Superior temporal gyrus (tissue), 1 donor: Measurements from ENCODE around the gene LSM8.
"Not testable (repeated sequence)": the region's sequence is repeated elsewhere in the genome, so short reads cannot be mapped to it uniquely, and the experiment has no call there.

Source experiments
- DNase-seq: peaks from one replicate; pipeline ENCODE4 v3.0.0-alpha.2; 2016; ENCODE audit errors: extremely low spot score

The LSM8 gene

DNA sequence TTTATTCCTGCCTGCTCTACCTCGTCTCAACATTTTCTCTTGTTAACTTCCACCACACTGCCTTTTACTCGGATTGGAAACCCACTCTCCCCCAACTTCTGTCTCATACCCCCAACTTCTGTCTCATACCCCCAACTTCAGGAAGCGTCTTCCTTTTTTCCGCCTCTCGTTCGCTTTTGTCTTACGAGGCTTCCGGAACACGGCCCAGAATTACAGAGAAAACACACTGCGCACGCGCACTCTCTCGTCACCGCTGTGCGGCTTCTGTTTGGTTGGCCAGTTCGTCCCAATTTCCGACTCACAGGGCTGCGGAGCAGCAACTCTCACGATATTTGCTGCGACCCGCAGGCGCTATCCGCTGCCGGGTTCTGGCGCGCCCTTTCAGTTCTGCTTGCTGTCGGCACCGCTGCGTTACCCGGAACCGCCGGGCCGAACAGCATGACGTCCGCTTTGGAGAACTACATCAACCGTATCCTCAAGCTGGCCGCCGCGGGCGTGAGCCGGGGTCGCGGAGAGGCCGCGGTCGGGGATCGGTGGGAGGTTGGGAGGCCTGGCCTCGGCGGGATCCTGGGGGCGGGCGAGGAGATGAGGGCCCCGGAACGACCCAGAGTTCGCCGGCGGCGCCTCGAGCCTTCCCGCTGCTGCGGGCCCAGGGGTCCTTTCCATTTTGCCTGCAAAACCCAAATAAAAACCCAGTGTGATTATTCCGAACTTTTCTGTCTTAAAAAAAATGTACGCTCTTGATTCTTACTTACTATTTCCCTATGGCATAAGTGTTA is at the start of gene LSM8:
LSM8 (plus strand) TSS at position 379 of the 779 bp plus-strand sequence; CDS start at position 439, 60 bp downstream.
- peak; percentile 99 for DNase-seq

DNA sequence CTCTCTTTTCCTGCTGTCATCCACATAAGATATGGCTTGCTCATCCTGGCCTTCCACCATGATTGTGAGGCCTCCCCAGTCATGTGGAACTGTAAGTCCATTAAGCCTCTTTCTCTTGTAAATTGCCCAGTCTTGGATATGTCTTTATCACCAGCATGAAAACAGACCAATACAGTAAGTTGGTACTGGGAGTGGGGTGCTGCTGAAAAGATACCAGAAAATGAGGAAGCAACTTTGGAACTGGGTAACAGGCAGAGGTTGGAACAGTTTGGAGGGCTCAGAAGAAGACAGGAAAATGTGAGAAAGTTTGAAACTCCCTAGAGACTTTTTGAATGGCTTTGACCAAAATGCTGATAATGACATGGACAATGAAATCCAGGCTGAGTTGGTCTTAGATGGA is 49.5 kb upstream of the LSM8 start:
- DNase-seq, result not testable (repeated sequence)

DNA sequence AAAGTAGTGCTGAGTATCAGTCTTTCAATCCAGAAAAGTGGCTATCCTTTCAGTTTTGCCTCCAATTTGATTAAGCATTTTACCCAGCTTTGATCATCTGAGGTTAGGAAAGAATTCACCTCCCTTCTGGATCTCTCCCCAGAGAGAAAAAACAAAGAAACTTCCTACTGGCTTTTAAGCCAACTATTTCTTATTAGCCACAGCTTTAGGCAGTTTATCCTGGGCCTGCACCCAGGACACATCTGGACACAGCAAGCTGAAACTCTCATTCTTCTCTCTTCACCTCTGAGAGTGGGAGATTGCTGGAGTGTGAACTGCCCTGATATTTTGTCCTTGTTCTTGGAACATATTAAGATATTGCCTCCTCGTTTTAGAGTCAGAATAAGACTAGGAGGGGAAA is 43.5 kb upstream of the LSM8 start:
- no peak for DNase-seq

DNA sequence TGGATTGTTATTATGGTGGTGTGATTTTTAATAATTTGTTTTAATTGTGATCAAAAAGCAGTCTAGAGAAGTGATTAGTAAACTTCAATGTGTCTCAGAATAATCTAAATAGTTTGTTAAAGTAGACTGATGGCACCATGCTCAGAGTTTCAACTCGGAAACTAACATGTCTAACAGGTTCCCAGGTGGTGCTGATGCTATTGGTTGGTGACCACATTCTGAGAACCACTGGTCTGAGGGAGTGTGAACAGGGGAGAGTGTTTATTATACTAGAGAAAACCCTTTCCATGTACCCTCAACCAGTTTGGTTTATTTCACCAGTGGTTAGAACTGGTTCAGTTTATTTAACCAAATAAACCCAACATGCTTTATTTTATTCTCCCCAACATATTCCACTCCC is 42.0 kb upstream of the LSM8 start:
- DNase-seq, result no peak

DNA sequence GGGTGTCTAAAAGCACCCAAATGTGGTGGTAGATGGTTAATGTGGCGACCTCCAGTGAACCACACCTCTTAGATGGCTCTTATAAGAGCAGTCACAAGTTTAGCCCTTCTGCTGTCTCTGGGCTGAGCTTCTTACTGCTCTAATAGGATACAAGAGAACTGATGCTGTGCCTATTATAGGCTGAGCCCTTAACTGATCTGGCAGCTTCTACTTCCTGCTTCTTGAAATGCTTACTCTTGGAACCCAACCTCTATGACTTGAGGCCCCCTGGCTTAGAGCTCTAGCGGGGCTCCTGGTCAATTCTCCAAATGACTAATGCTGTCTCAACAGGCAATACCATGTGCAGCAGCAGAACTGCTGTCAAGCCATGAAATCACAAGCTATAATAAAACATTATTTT is 35.0 kb upstream of the LSM8 start:
- DNase-seq, result no peak

DNA sequence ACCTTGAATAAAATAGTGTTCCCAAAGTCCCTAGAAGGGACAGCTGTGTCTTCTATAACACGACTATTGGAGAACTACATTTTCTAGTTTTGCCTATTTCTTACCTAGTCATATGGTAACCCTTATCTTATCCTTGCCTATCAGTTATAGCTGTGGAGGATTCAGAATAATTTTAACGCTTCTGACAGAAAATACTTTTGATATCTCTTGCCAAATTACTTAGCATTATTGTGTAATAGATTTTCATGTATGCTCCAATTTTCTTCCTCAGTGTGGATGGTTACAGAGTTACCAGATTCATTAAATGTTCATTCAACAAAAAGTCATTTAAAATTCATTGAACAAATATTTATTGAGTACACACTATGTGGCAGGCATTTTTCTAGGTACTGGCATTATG is 34.6 kb upstream of the LSM8 start:
- no peak for DNase-seq

DNA sequence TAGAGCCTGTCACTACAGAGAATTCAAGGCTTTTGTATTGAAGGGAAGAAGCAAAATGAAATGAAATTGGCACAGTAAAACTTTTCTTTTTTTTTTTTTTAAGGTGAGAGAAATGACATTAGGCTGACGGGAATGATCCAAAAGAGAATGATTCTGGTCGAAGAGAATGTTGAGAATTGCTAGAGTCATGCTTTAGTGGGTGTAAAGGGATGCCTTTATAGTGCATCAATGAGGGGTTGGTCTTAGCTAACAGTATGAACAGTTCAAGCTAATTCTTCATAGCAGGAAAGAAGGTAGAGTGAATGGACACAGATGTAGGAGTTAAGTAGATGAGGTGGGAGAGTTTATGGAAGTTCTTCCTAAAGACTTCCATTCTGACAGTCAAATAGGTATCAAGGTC is 32.3 kb upstream of the LSM8 start:
- no peak for DNase-seq

DNA sequence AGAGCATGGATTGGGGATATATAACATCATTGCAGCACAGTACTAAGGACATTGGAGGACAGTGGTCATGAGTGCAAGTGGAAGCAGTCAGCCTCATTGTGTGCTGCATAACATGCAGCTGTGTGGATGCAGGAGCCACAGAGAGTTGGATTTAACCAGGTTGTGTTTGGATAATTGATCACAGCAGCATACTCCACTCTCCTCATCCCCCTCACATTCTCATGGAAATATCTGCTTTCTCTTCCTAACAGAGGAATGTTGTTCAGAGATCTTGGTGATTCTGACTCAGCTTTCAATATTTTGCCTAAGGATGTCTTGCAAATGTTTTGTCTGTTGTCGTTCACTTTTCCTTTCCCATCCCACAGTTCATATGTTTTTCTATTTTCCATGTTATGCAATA is 31.8 kb upstream of the LSM8 start:
- no peak for DNase-seq

DNA sequence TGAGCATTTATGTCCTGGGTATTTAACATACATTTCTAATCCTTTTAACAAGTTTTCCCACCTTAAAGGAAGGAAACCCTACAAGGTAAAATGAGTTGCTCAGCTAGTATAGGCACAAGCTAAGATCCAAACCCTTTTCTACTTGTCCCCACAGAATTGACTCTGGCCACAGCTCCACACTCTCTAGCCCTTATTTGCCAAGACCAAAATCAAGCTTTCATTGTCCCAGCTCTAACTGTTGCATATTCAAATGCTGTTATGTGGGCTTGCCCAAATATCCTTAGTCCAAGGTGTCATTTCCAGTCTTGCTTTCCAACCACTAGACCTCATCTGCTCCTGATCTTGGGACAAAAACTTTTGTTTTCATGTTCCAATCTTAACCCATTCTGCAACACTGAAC is 31.3 kb upstream of the LSM8 start:
- no peak for DNase-seq

DNA sequence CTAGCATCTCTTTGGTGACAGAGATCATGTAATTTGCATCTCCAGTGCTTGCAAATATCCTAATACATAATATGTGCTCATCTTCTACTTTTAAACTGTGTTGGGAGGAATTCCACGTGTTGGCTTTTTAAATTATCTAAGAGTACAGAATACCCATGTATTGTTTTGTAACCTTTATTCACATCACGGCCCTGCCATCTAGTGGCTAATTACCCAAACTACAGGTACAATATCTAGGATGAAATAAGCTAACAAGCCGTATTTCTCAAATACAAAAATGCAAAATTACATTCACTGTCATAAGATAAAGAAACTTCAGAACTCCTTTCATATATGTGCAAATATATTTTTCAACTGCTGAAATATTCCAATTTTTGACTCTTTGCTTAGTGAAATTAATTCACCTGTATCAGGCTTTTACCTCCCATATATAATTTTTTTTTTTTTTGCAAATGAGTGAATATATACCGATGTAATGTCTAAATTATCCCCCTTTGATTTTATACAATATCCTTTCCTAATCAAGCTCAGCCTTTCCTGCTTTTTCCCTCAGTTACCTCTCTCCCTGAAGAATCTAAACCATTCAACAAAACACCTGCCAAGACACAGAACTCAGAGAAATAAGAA is 30.3 kb upstream of the LSM8 start:
- peak; percentile 65 for DNase-seq

DNA sequence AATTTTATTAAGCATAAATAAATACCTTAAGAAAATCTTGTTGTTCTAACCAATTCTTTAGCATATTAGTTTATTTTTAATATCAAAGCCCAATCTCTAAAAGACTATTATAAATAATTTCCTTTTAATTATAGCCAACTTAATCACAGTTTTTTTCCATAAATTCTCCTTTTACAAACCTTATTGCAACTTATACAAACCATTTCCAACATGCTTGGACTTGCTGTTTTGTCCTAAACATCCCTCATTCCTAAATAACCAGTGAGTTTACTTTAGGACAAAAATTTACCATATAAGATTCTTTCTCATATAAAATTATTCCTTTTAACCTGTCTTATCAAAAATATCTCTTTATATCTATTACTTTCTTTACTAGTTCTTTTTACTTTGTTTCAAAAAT is 25.2 kb upstream of the LSM8 start:
- no peak for DNase-seq

DNA sequence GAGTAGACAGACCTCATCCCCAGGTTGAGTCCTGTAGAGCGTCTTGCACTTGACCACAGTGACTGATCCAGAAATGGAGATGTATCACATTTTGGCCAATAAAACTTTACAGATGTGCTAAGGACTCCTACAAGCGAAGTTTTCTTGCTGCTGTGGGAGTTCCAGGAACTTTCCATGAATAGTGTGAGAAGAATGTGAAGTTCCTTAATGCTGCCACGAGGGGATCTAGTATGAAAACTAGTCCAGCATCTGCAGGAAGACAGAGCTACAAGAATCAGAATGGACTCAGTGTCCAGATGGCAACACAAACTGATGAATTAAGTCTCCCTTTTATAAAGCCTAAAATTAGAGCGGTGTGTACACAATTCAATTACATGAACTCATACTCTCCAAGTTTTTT is 14.8 kb upstream of the LSM8 start:
- no peak for DNase-seq

DNA sequence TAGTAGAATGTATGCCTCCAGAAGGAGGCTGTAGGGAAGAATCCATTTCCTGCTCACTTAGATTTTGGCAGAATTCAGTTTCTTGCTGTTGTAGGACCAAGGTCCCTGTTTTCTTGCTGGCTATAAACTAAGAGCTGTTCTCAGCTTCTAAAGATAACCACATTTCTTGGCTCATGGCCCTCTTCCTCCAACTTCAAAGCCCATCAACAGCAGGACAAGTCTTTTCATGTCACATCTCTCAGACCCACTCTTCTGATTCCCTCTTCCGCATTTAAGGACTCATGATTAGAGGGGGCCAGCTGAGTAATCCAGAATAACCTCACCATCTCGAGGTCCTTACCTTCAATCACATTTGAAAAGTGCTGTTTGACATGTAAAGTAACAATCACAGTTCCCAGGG is 8.2 kb upstream of the LSM8 start:
- DNase-seq, result no peak

DNA sequence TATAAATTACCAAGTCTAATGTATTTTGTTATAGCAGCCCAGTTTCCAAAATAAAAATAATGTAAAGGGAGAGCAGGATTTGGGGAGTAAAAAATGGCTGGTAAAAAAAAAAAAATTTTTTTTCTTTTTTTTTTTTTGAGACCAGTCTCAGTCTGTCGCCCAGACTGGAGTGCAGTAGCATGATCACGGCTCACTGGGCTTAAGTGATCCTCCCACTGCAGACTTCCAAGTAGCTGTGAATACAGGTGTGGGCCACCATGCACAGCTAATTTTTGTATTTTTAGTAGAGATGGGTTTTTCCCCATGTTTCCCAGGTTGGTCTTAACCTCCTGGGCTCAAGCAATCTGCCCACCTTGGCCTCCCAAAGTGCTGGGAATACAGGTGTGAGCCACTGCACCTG is 4.8 kb upstream of the LSM8 start:
- DNase-seq, result no peak

DNA sequence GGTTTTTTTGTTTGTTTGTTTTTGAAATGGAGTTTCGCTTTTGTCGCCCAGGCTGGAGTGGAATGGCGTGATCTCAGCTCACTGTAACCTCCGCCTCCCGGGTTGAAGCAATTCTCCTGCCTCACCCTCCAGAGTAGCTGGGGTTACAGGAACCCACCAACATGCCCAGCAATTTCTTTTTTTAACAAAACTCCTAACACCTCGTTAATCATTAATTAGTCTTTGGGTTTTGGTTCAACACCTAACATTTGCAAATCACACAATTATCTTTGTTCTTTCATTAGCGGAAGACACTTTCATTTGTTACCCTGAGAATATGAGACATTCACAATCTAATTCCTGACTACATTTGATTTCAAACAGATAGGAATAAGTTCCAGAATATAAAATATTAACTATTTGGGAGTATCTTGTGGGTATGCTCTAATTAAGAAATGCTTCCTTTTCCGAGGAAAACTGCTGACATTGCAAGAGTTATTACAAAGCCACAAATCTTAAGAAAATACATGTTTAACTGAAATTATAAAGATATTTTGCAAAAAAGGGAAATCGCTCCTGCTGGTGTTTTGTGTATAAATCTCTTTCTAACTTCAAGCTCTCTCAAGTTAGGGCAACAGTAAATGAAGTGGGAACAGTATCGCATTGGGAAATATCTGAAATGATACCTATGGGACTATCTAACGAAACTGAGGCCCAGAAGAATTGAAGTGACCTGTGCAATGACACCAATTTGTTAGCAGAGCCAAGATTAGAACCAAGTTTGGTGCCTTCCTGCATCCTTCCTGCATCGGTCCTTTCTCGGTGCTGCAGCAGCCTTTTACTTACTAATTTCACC is 1.2 kb upstream of the LSM8 start:
- no peak for DNase-seq

DNA sequence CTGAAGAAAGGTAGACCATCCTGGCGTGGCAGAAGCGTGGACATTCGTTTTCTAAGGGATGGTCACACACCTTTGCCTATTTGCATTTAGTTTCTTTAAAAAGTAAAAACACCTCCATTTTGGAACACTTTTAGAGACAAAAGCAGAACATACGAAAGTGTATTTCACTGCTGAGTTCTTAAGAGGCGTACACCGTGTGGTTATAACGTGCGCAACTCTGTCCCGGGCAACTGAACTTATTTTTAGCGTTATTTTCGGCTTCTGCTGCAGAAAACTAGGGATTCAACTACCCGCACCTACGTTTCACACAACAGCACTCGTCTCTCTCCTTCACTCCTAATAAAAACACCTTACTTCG is 557 bp upstream of the LSM8 start:
- DNase-seq, result no peak

DNA sequence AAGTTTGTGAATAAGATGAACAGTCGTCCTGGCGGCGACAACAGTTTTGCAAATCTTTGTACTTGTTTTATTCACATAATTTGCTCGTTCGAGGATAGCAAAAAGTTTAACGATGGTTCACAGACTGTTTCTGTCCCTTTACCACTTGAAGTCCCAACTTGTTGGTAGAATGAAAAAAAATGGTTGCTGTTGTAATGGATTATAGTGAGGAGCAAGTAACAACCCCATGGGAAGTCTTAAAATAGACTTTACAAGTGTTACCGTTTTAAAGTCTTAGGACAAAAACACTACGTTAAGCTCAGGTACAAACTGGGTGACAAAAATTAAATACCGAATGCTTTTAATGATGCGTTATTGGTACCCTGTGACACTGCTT is 589 bp downstream of the LSM8 start:
- DNase-seq, result peak; percentile 38

DNA sequence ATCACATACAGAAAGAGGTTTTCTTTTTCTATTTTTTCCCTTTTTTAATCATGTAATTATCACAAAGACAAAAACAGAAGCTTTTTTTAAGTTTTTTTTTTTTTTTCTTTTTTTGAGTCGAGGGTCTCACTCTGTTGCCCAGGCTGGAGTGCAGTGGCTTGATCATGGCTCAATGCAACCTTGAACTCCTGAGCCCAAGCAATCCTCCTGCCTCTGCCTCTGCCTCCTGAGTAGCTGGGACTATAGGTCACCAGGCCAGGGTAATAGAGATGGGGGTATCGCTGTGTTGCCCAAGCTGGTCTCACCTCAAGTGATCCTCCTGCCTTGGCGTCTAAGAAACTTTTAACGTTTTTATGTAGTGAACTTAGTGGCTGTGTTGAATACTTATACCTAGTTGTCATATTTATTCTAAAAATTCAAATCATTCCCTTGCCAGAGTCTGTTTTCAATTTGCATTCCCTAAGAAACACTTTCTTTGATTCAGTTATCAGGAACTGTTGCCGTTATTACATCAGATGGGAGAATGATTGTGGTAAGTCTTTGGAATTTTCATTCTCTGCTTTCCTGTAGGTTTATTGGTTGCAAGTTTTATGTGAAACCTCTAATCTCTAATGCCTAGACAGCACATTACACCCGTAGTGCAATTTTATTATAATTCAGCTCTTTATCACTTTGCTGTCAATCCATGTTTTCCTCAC is 1.3 kb downstream of the LSM8 start:
- no peak for DNase-seq

DNA sequence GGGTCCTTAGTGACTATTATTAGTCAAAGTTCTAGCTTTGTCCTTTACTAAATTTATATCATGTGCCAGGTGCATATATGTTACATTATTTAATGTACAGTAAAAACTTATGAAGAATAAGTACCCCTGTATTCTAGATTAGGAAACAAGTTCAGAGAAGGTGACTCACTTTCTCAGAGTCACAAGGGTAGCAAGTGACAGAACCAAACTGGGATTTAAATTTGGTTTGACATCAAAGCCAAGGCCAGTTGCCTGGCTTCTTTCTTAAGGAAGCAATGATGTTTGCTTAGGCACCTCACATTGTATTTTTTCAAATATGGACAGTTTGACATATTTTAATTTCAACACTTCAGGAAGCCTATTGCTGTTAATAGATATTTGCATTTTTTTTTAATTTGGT is 2.5 kb downstream of the LSM8 start:
- DNase-seq, result no peak

DNA sequence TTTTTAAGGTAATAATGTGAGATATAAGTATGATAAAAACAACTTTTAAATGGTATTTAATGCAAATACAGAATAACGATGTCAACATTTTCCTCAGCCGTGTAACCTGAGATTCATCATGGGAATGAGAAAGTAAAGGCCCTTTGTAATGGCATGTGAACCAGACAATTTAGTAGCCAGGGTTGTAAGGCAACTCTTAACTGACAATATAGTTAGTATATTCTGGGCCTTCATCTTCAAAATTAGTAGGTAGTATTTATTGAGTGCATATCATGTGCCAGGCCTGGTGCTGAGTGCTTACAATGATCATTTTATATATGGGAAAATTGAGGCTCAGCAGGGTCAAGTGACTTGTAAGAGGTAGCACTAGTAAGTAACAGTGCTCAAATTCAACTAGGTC is 10.6 kb downstream of the LSM8 start:
- no peak for DNase-seq

DNA sequence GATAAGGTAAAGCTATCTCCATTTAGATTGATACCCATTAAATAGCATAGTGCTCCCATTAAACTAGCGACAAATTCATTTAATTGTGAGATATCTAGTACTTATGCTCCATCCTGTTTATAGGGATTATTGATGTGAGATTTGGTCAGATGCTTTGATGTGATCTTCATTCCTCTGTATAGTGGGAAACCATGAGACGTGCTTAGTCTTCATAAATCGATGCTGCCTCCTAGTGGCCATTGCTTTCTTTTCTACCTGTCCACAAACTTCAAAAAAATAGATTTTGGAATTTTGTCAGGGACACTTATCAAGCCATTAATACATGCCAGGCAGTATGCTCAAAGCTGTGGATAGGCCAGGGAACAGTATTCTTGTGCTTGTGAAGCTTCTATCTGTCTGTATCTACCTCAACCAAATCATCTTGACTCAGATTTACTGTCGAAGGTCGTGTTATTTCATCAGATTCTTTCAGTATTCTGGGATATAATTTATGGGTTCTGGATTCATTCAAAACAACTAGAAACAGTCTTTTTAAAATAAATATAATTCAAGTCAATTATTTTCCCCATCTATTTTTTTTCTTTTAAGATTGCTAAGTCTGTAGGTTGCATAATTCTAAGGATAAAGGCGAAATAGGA is 12.0 kb downstream of the LSM8 start:
- peak; percentile 87 for DNase-seq

DNA sequence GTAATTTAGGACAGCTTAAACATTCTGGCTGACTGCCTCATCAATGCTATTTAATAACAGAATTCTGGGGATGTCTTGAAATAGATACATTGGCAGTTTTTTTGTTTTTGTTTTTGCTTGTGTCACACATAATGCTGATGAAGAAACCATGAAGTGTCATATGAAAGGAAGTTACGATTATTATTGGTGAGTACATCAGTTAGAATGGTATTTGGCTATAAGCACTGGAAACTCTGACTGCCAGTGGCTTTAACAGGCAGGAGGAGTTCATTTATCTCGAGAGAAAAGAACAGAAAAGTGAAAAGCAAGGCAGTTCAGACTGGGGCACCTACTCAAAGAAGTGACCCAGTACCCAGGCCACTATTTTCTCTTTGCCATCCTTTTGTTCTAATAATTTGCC is 18.1 kb downstream of the LSM8 start:
- DNase-seq, result no peak
